Left renal cortex interstitium (tissue), 4 donors: ENCODE measurements around the gene MATK. TPM values are rescaled to one million over a fixed set of nuclear protein-coding genes. Genes with fewer than 3 reads are reported as not detected.

Experiments
- DNase-seq, 4 donors: peaks; one replicate each; pipeline ENCODE4 v3.0.0-alpha.2; 2013; ENCODE audit warnings: low read depth in 4 of 4, low spot score in 2 of 4, missing footprints in 1 of 4
- polyA plus RNA-seq, 4 donors: library from polyadenylated mRNA; unstranded; fragments of 120-200 nt; gene quantifications; one replicate each; pipeline ENCODE4 v1.2.1, GENCODE V29; 2013; ENCODE audit not compliant: insufficient read length in 4 of 4

The MATK gene
- polyA plus RNA-seq, 4 donors: 0.96 to 2.1 (median 1.8) TPM

DNA sequence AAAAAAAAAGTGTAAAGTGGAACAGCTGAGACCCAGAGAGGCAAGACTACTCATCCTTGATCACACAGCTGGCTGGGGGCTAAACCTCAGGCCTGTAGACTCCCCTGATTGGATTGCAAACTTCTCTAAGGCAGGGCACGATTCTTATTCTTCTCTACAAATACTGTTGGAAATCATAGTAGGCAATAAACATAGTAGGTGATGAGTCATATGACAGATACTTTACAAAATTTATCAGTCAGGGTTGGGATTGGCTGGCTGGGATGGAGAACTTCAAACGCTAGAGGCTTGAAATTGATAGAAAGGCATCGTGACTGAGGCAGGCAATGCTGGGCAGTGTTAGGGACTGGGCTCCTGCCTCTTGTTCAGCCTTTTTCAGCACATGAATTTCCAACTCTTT lies 5.9 kb upstream of the MATK start:
- no peak for DNase-seq

DNA sequence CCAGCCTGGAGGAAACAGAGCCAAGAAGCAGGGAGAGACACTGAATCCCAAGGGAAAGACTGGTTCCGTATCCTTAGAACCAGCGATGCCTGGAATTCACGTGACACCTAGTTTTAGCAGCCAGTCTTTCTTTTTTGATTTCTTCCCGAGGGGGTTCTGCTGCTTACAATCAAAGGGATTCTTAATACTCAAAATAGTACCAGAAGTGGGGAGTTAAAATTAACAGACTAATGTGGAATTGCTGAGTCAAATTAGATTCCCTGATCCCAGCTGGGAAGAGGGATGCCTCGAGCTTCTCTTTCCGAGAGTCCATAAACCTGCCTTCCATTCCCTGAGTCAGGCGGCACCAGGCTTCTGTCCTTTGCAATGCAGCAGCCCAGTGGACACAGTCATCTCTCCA lies 4.8 kb upstream of the MATK start:
- no peak for DNase-seq

DNA sequence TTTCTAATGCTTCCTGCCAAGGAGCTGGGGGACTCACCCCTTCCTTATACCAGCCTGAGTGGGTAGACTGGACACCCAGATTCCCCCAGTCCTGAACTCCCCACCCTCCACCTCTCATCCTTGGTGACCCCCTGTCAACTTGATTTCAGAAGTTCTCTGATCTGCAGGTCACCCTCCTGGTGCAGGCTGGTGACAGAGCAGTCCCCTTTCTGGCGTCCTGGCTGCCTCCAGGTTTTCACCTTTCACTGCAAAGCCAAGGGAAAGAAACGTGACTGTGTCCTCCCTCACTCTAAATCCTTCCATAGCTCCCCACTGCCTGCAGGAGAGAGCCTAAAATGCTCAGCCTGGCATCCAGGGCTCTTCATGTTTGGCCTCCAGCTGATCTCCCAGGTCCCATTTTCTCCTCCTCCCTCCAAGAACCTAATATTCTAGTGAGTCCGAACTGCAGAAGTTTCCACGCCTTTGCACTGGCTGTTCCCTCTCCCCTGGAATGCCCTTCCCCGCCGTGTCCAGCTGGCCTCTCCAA lies 4.1 kb upstream of the MATK start:
- DNase-seq: no peak

DNA sequence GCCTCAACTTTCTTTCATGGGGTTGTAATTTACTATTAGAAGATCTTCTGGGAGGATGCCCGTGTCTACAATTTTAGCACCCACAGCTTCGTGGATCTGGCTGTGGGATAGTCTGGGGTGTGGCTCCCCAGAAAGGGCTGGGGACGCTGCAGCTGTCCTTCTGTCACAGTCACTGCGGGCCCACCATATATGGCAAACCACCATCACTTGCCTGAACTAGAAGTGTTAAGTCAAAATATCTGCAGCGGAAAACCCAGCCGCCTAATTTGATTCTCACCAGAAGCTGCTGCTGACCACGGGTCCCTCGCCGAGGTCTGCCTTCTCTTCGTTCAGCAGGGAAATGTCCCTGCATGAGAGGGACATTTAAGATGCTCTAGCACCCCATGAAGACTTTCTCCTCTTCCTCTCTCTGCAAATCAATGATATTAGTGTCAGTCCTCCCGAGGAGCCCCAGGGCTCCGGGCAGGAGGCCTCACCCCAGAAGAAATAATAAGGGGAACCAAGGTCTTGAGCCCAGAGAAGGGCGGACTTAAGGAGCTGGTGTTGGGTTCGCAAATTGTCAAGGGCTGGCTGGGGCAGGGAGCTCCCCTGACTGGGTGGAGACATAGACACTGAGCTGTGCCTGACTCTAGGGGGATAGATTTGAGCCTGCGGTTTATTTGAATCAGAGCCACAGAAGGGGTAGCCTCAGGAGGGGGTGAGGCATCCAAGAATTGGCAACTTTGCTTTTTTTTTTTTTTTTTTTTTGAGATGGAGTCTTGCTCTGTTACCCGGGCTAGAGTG lies 3.0 kb upstream of the MATK start:
- no peak for DNase-seq

DNA sequence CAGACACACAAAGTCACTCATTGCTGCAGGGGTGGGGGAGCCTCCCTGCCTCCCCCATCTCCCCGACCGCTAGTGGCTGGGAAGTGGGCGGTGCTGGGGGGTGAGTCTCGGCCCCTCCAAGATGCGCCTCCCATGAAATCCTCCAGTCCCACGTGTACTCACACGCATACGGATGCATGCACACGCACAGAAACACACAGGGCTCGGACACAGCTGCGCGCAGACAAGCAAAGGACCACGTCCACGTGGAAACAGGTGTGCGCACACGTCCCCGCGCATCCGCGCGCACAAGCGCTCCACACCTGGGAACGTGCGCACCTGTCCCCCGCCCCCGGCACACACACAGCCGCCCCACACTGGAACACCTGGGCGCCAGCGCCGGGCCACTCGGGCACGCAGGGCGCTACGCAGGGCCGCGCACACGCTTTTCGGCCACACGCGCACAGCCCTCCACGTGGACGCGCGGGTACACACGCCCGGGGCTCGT lies 687 bp downstream of the MATK start:
- DNase-seq: no peak

DNA sequence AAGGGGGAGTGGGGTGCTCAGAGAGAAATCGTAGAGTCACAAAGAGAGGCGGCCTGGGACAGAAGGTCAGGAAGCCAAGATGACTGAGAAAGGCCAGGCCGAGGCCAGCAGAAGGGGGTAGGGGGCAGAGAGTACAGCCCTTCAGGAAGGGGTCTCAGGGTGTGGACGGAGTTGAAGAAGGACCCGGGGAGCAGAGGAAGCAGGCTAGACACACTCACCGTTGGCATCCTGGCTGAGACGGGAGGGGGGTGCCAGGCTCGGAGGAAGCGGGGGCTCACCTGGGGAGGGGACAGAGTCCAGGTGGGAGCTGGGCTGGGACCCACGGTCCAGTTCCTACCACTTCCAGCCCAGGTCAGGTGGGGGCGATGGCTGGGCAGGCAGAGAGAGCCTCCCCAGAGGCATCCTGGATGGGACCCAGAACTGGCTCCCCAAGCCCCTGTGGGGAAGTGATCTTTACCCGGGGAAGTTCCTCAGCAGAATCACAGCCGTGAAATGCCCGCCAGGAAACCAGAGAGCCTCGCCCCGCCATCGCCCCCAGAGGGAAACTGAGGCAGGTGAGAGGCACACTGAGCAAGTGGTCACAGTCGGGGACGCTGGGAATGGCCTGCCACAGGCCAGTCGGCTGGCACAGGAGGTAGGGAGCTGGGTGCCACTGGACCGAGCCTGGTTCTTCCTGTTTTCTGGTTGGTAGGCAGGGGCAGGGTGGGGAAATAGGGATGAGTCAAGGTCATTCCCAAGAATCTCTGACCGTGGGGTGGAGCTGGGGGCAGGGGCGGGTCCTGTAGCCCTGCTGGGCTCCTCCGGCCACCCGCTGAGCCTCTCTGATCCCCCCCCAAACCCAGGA lies 1.4 kb downstream of the MATK start:
- no peak for DNase-seq

DNA sequence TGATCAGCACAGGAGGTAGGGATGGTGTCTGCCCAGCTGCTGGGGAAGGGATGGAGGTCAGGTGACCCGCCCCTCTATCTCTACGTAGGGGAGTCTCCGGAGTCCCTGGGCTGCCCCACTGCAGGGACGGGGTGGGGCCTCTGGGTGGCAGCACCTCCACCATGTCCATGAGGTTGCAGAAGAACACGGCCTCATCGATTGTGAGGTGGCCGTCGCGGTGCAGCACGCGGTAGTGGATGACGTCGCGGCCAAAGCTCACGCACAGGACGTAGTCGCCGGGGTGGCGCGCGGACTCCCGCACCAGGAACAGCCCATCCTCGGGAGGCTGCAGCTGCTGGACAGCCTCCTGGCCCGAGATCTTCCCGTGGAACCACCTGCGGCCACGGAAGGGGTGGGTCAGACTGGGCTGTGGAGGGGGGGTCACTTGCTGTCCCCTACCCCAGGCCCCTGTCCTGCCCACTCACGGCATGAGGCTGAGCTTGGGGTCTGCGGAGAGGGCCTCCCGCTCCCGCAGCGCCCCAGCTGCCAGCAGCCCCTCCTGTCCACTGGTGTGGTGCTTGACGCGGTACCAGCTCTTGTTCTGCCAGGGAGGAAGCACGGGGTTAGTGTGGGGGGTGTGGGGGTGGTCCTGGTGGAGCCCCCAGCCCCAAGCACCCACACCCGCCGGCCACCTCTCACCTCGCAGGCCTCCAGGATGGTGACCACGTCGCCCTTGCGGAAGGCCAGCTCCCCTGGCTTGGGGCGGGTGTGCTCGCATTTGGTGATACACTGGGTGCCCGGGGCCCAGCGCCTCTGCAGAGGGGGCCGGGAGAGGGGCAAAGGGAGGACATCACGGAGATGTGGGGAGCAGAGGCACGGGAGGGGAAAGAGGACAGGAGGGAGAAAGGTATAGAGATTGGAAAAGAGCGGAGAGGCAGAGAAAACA lies 2.3 kb downstream of the MATK start:
- DNase-seq: no peak

DNA sequence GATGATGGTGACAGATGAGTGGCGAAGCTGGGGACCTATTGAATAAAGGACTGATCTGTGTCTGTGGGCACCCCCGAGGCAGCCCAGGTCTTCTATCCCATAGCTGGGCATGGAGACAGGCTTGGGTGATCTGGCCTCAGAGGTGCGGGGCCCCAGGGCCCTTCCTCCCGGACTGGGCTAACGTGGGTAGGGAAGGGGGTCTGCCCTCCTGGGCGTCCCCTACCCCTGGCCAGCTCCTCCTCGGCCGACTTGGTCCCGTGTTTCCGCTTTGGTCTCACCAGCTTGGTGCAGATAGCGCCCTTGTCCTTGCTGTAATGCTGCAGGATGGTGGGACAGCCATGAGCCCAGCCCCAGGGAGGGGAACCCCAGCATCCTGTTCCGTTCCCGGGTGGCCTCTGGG lies 3.3 kb downstream of the MATK start:
- no peak for DNase-seq

DNA sequence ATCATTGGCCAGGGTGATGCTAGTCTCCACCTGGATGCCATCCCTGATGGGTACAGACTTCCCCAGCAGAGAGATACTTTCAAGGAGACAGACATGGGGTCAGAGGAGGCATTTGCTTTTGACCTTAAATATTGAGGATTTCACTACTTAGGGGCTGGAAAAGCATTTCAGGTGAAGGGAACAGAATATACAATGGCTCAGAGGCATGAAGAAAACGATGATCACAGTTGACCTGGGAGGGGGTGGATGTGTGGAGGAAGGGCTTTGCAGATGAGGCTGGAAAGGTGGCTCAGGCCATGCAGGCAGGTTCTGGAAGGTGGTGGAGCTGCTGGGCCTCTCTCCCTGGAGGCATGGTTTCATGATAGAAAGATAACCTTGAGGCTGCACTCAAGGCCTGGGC lies 3.9 kb downstream of the MATK start:
- no peak for DNase-seq

DNA sequence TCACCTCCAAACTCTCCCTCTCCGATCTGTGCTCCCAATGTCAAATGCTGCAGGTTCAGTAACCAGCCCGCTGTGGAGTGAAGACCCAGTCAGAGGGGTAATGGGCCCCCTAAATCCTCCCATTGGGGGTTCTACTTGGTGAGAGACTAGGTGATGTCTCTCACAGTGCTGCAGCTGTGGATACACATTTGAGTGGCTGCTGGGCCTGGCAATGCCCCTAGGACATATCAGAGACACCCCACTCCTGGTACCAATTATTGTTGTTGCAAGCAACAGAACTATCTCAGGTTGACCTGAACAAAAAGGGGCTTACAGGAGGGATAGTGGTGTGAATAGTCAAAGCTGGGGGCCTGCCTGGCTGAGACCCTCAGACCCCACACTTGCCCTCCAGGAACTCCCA lies 4.6 kb downstream of the MATK start:
- no peak for DNase-seq

DNA sequence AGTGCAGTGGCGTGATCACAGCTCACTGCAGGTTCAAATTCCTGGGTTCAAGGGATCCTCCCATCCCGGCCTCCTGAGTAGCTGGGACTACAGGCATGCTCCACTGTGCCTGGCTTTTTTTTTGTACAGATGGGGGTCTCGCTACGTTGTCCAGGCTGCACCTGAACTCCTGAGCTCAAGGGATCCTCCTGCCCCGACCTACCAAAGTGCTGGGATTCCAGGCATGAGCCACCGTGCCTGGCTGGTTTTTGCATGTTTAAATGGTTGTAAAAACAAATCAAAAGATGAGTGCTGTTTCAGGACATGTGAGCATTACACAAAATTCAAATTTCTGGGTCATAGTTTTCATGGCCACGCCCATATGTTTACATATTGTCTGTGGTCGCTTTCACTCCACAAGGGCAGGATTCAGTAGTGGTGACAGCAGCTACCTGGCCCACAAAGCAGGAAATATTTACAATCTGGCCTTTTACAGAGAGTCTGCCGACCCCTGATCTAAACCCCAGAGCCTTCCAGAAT lies 5.3 kb downstream of the MATK start:
- DNase-seq: no peak

DNA sequence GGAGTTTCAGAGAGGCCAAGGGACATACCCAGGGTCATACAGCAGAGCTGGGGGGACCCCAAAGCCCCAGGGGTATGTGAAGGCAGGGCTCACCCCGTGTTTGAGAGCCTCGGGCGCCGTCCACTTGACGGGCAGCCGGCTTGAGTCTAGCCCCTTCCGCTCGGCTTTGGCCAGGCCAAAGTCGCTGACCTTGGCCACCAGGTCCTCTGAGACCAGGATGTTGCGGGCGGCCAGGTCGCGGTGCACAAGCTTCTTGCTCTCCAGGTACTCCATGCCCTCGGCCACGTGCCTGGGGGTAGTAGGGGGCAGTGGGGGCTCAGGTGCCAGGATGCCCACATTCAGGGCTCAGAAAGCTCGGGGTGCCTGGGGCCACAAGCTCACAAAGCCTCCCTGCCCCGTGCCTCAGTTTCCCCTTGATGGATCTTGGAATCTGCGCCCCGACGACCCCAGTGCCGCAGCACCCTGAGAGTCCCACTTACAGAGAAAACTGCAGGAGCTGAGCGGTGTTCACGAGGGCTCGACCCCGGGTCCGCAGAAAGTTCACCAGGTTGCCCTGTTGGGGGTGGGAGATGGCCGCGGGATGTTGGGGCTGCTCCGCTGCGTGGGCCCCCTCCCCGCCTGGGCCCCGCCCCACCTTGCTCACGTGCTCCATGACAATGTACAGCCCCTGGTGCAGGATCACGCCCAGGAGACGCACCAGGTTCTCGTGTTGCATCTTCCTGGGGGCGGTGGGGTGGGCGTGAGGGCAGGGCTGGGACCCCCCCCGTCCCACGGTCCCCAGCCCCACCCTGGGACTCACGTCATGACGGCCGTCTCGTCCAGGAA lies 7.1 kb downstream of the MATK start:
- DNase-seq: no peak

DNA sequence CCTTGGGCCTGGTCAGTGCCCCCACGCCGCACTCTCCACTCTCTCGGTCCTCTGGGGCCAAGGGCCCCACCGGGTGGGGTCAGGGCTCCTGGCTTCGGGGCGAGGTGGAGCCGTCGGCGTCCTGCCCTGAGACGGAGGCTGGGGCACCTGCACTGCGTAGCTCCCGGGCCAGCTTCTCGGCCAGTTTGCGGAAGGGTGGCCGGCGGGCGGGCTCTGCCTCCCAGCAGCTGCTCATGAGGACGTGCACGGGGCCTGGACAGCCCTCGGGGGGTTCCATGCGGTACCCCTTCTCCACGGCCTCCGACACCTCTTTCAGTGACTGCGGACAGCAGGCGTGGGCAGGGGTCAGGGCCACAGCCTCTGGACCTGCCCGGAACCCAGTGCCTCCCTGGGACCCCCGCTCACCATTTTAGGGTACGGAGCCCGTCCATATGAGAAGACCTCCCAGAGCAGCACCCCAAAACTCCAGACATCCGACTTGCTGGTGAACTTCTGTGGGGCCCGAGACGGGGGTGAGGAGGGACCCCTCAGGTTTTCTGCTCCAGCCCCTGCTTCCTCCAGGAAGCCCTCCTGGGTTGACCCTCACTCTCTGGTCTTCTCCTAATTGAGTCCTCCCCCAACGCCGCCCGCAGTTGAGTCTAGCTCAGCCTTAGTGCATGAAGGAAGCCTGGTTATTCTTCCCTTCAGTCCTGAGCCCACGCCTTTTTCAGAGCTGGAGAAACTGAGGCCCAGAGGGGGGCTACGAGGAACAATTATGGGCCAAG lies 7.9 kb downstream of the MATK start:
- DNase-seq: no peak

DNA sequence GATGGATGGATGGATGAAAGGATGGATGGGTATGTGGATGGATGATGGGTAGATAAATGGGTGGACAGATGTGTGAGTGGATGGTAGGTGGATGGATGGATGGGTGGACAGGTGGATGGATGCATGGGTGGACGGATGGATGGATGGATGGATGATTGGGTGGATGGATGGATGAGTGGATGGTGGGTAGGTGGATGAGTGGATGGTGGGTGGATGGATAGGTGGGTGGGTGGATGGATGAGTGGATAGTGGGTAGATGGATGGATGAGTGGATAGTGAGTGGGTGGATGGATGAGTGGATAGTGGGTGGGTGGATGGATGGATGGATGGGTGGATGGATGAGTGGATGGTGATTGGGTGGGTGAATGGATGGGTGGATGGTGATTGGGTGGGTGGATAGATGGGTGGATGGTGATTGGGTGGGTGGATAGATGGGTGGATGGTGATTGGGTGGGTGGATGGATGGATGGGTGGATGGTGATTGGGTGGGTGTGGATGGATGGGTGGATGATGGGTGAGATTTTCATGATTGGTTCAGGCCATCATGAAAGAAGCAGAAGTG lies 9.6 kb downstream of the MATK start:
- DNase-seq: no peak

DNA sequence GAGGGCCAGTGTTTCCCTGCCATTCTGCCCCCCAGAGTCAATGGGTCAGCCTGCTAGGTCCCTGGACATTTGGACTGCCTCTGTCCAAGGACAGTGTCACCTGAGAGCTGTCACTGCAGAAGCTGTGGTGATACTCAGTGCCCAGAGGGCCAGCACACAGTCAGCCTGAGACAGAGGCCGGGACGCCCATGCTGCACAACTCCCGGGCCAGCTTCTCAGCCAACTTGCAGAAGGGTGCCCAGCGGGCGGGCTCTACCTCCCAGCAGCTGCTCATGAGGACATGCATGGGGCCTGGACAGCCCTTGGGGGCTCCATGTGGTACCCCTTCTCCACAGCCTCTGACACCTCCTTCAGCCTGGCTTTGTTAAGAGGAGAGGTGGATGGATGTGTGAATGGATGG lies 10.3 kb downstream of the MATK start:
- no peak for DNase-seq

DNA sequence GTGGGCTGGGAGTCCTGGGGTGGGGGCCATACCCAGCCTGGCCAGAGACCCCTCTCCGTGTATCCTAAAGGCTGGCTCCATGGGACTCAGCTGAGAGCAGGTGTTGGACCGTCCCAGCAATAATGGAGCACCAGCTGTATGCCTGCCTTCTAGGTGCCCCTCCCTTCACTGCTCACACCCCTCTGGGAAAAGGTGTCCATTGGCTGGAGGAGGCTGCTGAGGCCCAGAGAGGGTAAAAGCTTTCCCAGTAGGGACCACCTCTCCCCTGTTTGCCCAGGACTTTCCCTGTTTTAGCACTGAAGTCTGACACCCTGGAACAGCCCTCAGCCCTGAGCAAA lies 10.8 kb downstream of the MATK start:
- DNase-seq: no peak

DNA sequence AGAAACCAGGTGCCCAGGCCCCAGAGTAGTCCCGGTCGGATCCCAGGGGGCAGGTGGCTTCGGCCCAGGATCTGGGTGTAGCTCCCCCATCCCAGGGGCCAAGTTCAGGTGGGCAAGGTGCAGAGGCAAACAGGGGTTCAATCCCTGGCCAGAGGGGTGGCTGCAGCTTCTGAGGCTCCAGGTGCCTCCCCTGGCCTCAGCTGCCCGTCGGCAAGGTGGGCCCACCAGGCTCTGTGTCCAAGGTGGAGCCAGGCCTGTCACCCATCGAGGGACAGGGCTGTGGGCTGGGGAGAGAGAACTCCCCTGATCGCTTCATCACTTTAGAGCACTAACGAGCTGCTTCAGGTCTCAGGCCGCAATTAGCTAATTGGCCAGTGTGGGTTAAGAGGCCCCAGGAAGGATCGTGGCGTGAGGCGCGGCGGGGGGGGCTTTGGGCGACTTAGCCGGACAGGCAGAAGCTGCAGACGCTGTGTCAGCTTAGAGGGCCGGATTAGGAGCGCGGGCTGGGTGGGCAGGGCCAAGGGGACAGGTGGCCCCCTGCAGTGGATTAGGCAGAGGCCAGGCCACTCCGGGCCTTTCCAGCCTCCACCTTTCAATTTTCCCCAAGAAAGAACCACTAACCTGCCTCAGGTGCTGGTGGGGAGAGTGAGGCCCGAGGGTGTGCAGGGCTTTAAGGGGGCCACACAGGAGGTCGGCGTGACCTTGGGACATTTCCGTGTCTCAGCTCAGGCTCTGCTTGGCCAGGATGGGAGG lies 11.4 kb downstream of the MATK start:
- no peak for DNase-seq
